Trophoblast cell (in vitro differentiated cells and primary cell): ENCODE measurements around the gene TLDC2.

Experiments
- DNase-seq, 2 donors: peaks; one replicate each; pipeline ENCODE4 v3.0.0-alpha.2; 2016
- H2AFZ ChIP-seq: 2 replicates; pipeline ENCODE4 v1.6.1; 2013; ENCODE audit warnings: low read length, moderate library complexity, mild to moderate bottlenecking; ENCODE audit not compliant: insufficient read depth, poor library complexity
- H2AK5ac ChIP-seq: 2 replicates; pipeline ENCODE4 v1.6.1; 2013; ENCODE audit warnings: mild to moderate bottlenecking, low read length
- H2BK120ac ChIP-seq: 2 replicates; pipeline ENCODE4 v1.6.1; 2013; ENCODE audit warnings: low read length, mild to moderate bottlenecking, moderate library complexity; ENCODE audit not compliant: insufficient read depth, poor library complexity
- H2BK12ac ChIP-seq: 2 replicates; pipeline ENCODE4 v1.6.1; 2013; ENCODE audit warnings: mild to moderate bottlenecking, low read length, moderate library complexity
- H2BK5ac ChIP-seq: 2 replicates; pipeline ENCODE4 v1.6.1; 2013; ENCODE audit warnings: low read length, low read depth, moderate library complexity, mild to moderate bottlenecking; ENCODE audit not compliant: poor library complexity
- H3K14ac ChIP-seq: 2 replicates; pipeline ENCODE4 v1.6.1; 2013; ENCODE audit warnings: mild to moderate bottlenecking, low read length
- H3K18ac ChIP-seq: 2 replicates; pipeline ENCODE4 v1.6.1; 2013; ENCODE audit warnings: mild to moderate bottlenecking, low read length
- H3K23ac ChIP-seq: 2 replicates; pipeline ENCODE4 v1.6.1; 2013; ENCODE audit warnings: low read length
- H3K27ac ChIP-seq: 2 replicates; pipeline ENCODE4 v1.5.1; 2013; ENCODE audit warnings: low read depth, mild to moderate bottlenecking, inconsistent platforms, low read length, moderate library complexity
- H3K27me3 ChIP-seq: 2 replicates; pipeline ENCODE4 v1.6.1; 2013; ENCODE audit warnings: inconsistent platforms, mild to moderate bottlenecking, low read length, moderate library complexity; ENCODE audit not compliant: insufficient read depth
- H3K36me3 ChIP-seq, 2 experiments: 1 replicate in 1 of 2; 2 replicates in 1 of 2; pipeline ENCODE4 v1.6.1; 2013; ENCODE audit warnings: low read length in 2 of 2, mild to moderate bottlenecking in 2 of 2, moderate library complexity in 1 of 2; ENCODE audit not compliant: insufficient read depth in 2 of 2, control insufficient read depth in 1 of 2
- H3K4ac ChIP-seq: 2 replicates; pipeline ENCODE4 v1.6.1; 2013; ENCODE audit warnings: low read depth, mild to moderate bottlenecking, low read length, moderate library complexity
- H3K4me1 ChIP-seq, 2 experiments: 1 replicate in 1 of 2; 2 replicates in 1 of 2; pipeline ENCODE4 v1.6.1; 2013; ENCODE audit warnings: low read length in 2 of 2, mild to moderate bottlenecking in 2 of 2, moderate library complexity in 1 of 2; ENCODE audit not compliant: insufficient read depth in 2 of 2, control insufficient read depth in 1 of 2
- H3K4me2 ChIP-seq: 2 replicates; pipeline ENCODE4 v1.6.1; 2013; ENCODE audit warnings: inconsistent platforms, mild to moderate bottlenecking, low read length, moderate library complexity
- H3K4me3 ChIP-seq: 2 replicates; pipeline ENCODE4 v1.5.1; 2013; ENCODE audit warnings: mild to moderate bottlenecking, low read depth, low read length, inconsistent platforms
- H3K79me1 ChIP-seq: one replicate; pipeline ENCODE4 v1.6.1; 2013; ENCODE audit warnings: low read length
- H3K79me2 ChIP-seq: 2 replicates; pipeline ENCODE4 v1.6.1; 2013; ENCODE audit warnings: low read length, mild to moderate bottlenecking; ENCODE audit not compliant: control insufficient read depth, insufficient read depth, poor library complexity
- H3K9ac ChIP-seq: 2 replicates; pipeline ENCODE4 v1.6.1; 2013; ENCODE audit warnings: mild to moderate bottlenecking, low read length
- H3K9me3 ChIP-seq: 2 replicates; pipeline ENCODE4 v1.6.1; 2013; ENCODE audit warnings: low read depth, mild to moderate bottlenecking, control low read depth, inconsistent platforms, low read length; ENCODE audit not compliant: insufficient read depth
- H4K12ac ChIP-seq: 2 replicates; pipeline ENCODE4 v1.6.1; 2013; ENCODE audit warnings: low read depth, mild to moderate bottlenecking, low read length, moderate library complexity
- H4K8ac ChIP-seq: 2 replicates; pipeline ENCODE4 v1.6.1; 2013; ENCODE audit warnings: low read depth, mild to moderate bottlenecking, low read length, moderate library complexity
- H4K91ac ChIP-seq: one replicate; pipeline ENCODE4 v1.6.1; 2013; ENCODE audit warnings: low read depth, mild to moderate bottlenecking, low read length, moderate library complexity
- WGBS: extraction: QIAGEN DNeasy Blood & Tissue Kit; methylation state at CpG from one replicate; pipeline ENCODE4 v1.1.7; 2013; ENCODE audit warnings: missing lambda C conversion rate; ENCODE audit not compliant: insufficient read length, insufficient coverage; ENCODE audit errors: extremely low coverage; 5-methylcytosine and 5-hydroxymethylcytosine counted together

TLDC2 gene

GRCh38 chr20:36832791-36833190 lies 43.1 kb upstream of the TLDC2 start:
- Histone ChIP-seq H3K9me3 (no peaks in the 10 kb centered on the region), H4K12ac (no peak overlapping the region), H2BK5ac (no peak overlapping the region), H3K14ac (no peak overlapping the region), H3K79me2 (no peaks in the 10 kb centered on the region), H2BK12ac (no peak overlapping the region), H3K79me1 (peaks cover 7% of the 10 kb centered on the region), H3K36me3 (peaks cover 16 to 19% of the 10 kb centered on the region in 2 experiments), H2BK120ac (no peak overlapping the region), H3K23ac (no peak overlapping the region), H4K8ac (no peak overlapping the region), H3K9ac (no peak overlapping the region), H3K27me3 (no peaks in the 10 kb centered on the region), H2AFZ (no peak overlapping the region), H3K4ac (no peak overlapping the region), H3K4me1 (peaks cover 5 to 6% of the 10 kb centered on the region in 2 experiments), H4K91ac (no peak overlapping the region), H3K18ac (no peak overlapping the region), H3K4me2 (no peak overlapping the region), H3K27ac (no peak overlapping the region), H3K4me3 (no peak overlapping the region), H2AK5ac (no peak overlapping the region)
- DNase-seq: no peak
- WGBS: no CpG with 5 or more reads among the region's 7 CpGs

DNA sequence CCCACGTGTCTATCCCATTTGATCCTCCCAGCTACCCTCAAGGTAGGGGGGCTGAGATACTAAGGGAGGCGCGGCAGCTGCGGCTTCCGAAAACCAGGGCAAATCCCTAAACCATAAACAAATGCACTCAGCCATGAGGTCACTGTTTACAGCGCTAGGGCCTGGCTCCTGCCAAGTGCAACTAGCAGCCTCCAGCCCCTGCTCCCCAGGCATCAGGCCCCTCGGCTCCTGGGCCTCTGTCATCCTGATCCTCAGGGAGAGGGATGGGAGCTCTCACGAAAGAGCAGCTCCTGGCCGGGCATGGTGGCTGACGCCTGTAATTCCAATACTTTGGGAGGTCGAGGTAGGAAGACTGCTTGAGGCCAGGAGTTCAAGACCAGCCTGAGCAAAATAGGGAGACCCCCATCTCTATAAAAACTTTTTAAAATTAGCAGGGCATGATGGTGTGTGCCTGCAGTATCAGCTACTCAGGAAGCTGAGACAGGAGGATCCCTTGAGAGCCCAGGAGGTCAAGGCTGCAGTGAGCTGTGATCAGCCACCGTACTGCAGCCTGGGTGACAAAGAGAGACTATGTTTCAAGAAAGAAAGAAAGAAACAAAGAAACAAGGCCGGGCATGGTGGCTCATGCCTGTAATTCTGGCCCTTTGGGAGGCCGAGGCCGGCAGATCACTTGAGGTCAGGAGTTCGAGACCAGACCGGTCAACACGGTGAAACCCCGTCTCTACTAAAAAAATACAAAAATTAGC lies 42.5 kb upstream of the TLDC2 start:
- no peak overlapping the region for H4K8ac ChIP-seq
- H3K9ac ChIP-seq: no peak overlapping the region
- no peak overlapping the region for H2AFZ ChIP-seq
- H3K14ac ChIP-seq: no peak overlapping the region
- peaks cover 5 to 6% of the 10 kb centered on the region in 2 experiments for H3K4me1 ChIP-seq
- H3K9me3 ChIP-seq: no peaks in the 10 kb centered on the region
- H3K79me1 ChIP-seq: peaks cover 7% of the 10 kb centered on the region
- no peak for DNase-seq
- no peak overlapping the region for H2BK120ac ChIP-seq
- H3K23ac ChIP-seq: no peak overlapping the region
- H3K36me3 ChIP-seq: peaks cover 9 to 12% of the 10 kb centered on the region in 2 experiments
- no peak overlapping the region for H3K27ac ChIP-seq
- no peak overlapping the region for H2BK5ac ChIP-seq
- WGBS: no CpG with 5 or more reads among the region's 19 CpGs
- H3K79me2 ChIP-seq: no peaks in the 10 kb centered on the region
- H3K18ac ChIP-seq: no peak overlapping the region
- no peak overlapping the region for H3K4ac ChIP-seq
- no peak overlapping the region for H4K12ac ChIP-seq
- H3K4me3 ChIP-seq: no peak overlapping the region
- no peak overlapping the region for H2BK12ac ChIP-seq
- H2AK5ac ChIP-seq: no peak overlapping the region
- no peak overlapping the region for H4K91ac ChIP-seq
- H3K4me2 ChIP-seq: no peak overlapping the region
- no peaks in the 10 kb centered on the region for H3K27me3 ChIP-seq

- Histone ChIP-seq H4K8ac (peak overlapping the region; percentile 96), H3K27ac (peak overlapping the region; percentile 71), H2BK5ac (peak overlapping the region; percentile 83), H3K14ac (peak overlapping the region; percentile 66), H3K4ac (peak overlapping the region; percentile 65), H3K18ac (peak overlapping the region; percentile 89), H3K4me2 (peak overlapping the region; percentile 33), H2AFZ (peak overlapping the region; percentile 38), H3K4me3 (no peak overlapping the region), H3K36me3 (peaks cover 5 to 8% of the 10 kb centered on the region in 2 experiments), H3K9ac (no peak overlapping the region), H3K79me1 (peaks cover 6% of the 10 kb centered on the region), H2AK5ac (peak overlapping the region; percentile 49), H4K91ac (peak overlapping the region; percentile 89), H3K9me3 (no peaks in the 10 kb centered on the region), H2BK12ac (peak overlapping the region; percentile 67), H4K12ac (peak overlapping the region; percentile 71), H2BK120ac (peak overlapping the region; percentile 84), H3K79me2 (no peaks in the 10 kb centered on the region), H3K23ac (no peak overlapping the region), H3K4me1 (peaks cover 5 to 6% of the 10 kb centered on the region in 2 experiments), H3K27me3 (no peaks in the 10 kb centered on the region)
- no peak for DNase-seq
- WGBS: no CpG with 5 or more reads among the region's 5 CpGs
These were observed 40.9 kb upstream of the TLDC2 start for GRCh38 chr20:36835025-36835424.

GRCh38 chr20:36835453-36836198 lies 40.3 kb upstream of the TLDC2 start:
- Histone ChIP-seq H2BK12ac (peak overlapping the region; percentile 47), H3K9me3 (no peaks in the 10 kb centered on the region)
- WGBS: no CpG with 5 or more reads among the region's 28 CpGs

More at GRCh38 chr20:36835453-36836198, 40.3 kb upstream of the TLDC2 start:
- Histone ChIP-seq H2AK5ac (peak overlapping the region; percentile 49), H2BK5ac (peak overlapping the region; percentile 83), H2BK120ac (peak overlapping the region; percentile 84), H2AFZ (peak overlapping the region; percentile 38), H3K23ac (no peak overlapping the region), H3K79me2 (no peaks in the 10 kb centered on the region), H4K91ac (peak overlapping the region; percentile 89), H3K27me3 (no peaks in the 10 kb centered on the region), H3K14ac (peak overlapping the region; percentile 58), H3K9ac (peak overlapping the region; percentile 5), H3K36me3 (peaks cover 5 to 8% of the 10 kb centered on the region in 2 experiments), H3K4me1 (peaks cover 5 to 6% of the 10 kb centered on the region in 2 experiments), H3K4me2 (peak overlapping the region; percentile 33), H3K18ac (peak overlapping the region; percentile 89), H3K79me1 (peaks cover 6% of the 10 kb centered on the region), H4K12ac (peak overlapping the region; percentile 71), H3K4me3 (no peak overlapping the region), H4K8ac (peak overlapping the region; percentile 96), H3K4ac (peak overlapping the region; percentile 65), H3K27ac (peak overlapping the region; percentile 72)
- DNase-seq: peak; percentile 96
